HG03103 (cell line): Measurements from ENCODE around the gene BMP2.

ENCODE experiments used
- ATAC-seq: cut with Tn5 transposase; IDR thresholded peaks from one replicate; pipeline ENCODE4 v1.9.1; 2021; ENCODE audit warnings: low read depth; ENCODE audit not compliant: unreplicated experiment

BMP2 gene

DNA sequence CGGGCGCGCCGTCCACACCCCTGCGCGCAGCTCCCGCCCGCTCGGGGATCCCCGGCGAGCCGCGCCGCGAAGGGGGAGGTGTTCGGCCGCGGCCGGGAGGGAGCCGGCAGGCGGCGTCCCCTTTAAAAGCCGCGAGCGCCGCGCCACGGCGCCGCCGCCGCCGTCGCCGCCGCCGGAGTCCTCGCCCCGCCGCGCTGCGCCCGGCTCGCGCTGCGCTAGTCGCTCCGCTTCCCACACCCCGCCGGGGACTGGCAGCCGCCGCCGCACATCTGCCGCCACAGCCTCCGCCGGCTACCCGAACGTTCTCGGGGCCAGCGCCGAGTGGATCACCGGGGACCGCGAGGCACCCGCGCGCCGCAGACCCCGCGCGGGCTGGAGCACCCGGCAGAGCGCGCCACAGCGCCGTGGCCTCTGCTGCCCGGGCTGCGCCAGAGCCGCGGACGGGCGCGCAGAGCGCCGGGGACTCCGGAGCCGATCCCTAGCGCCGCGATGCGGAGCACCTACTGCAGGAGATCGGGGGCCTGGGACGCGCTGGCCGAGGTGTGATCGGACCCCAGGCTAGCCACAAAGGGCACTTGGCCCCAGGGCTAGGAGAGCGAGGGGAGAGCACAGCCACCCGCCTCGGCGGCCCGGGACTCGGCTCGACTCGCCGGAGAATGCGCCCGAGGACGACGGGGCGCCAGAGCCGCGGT is at the start of gene BMP2:
Gene BMP2 (plus strand): TSS at position 151 of the 692 bp plus-strand sequence. CDS start 2,441 bp downstream, outside the sequence.
- peak; percentile 48 for ATAC-seq

DNA sequence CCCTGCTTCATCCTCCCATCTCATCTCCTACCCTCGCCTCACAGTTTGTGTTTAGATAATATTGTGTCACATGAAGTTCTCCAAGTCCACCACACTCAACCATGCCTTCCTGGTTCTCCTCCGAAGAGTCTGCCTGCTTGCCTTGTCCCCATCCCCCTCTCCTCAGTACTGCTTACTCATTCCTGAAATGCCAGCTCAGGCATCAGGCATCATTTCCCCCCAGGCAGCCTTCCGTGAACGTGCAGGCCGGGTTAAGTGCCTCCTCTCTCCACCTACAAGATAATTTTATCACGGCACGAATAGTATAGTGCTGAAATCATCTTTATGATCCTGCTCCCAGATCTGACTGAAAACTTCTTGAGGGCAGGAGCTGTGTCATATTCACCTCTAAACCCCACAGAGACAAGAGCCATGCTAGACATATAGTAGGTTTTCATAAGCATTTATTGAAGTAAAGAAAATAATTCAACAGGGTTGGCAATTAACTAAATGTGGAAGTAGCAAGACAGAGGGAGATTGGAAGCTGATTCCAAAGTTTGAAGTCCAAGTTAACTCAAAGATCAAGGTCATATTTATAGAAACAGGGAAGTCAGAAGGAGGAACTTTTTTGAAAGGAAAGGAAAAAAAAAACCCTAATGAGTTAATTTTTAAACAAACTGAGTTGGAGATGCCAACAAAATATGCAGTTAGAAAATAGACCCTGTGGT is 48.7 kb upstream of the BMP2 start:
- no peak for ATAC-seq

DNA sequence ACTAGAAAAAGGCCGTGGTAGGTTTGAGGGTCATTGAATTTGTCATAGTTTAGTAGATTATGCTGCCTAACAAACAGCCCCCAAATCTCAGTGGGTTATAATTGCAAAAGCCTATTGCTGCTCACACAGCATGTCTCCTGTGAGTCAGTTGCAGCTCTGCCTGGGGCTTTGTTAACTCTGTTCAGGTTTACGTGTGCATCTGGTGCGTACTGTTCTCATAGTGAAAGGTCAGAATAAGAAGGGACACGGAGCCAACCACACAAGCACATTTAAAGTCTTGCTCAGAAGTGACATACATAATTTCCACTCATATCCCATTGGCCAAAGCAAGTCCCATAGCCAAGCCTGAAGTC is 48.1 kb upstream of the BMP2 start:
- no peak for ATAC-seq

DNA sequence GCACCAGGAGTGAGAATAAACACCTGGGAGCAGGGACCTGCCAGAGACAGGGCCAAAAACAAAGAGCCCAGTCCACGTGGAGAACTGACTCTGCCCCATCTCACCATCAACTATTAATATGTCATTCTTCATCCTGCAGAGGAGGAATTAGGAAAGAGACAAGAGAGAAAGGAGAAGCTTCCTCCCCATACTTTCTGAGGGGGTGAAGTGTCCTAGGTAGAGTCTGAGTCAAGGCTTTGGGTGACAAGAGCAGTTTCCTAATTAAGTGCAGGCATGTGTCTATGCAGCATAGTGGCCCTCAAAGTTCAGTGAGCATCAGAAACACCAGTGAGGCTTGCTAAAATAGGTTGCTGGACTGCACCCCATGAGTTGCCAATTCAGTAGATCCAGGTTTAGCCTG is 40.7 kb upstream of the BMP2 start:
- ATAC-seq, result no peak

DNA sequence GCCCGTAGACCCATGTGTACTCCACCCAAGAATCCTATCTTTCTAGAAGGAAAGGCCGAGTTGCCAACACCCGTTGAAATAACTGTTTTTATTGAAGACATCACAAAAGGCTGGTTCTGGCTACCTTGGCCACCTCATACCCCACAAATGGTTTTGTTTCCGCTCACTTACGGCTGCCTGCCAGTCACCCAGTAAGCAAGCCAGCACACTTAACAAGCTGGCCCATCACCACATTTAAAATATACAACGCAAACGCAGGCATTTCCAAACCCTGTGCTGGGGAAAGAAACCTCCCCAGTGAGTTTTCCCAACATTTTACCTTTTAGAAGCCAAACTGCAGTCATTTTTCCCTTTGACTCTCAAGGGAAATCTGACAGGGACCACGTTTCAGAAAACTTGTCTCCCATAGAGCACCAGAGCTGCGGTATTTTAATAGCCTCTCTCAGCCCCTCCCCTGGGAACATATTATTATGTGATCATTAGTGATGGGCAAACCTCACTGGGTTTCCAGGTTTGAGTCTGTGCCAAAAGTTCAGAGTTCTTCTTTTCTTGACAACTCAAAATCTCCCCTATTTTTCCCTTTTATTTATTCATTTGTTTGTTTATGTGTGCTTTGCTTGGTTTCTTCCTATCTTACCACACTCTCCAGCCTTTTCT is 36.7 kb upstream of the BMP2 start:
- ATAC-seq, result no peak

DNA sequence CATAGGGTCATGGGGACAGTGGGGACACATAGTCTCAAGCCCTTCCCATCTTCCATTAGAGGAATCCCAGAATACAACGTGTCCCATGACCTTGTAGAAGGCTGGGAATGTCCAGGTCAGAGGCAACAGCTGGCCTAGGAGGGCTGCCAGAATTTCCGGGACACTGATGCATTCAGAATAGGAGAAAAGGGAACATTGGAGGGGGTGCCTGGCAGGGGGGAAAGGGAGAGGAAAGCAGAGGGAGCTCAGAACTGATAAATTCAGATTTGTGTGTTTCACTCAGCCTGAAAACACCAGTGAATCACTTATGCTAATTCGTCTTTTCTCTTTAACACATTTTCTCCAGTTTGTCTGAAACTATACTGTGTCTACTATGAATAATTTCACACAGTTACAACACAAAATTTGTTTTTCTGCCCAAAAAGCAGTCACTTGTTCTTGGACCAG is 35.5 kb upstream of the BMP2 start:
- ATAC-seq, result no peak

DNA sequence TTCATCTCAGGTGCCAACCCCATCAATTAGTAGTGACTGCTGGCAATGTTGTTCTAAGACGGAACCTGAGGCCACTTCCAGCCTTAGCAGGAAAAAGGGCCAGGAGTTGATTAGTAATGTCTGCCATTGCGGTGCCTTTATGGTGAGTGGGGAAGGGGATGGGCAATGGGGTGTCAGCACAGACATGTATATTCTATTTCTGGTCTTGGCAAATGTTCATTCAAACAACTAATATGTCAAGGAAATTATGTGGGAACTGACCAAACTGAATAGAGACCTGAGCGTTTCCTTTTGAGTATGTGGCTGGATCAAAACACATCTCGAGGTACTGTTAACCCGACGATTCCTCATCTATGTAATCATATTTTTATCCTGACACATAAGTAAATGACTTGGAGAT is 34.6 kb upstream of the BMP2 start:
- ATAC-seq, result no peak

DNA sequence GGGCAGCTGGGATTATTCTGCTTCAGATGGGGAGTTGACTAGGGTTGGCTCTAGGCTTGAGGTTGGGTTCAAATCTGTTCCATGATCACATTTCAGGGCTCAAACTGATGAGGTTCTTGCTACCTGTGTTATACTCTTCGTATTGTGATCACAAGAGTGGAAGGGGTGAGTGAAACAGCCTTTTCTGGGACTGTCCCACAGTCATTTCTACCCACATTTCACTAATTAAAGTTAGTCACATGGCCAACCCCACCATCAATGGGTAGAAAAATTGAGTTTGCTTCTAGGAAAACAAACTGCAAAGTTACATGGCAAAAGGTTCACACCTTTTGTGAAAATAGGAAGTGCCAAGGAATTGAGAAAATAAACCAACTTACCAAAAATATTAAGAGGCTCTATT is 33.5 kb upstream of the BMP2 start:
- no peak for ATAC-seq

DNA sequence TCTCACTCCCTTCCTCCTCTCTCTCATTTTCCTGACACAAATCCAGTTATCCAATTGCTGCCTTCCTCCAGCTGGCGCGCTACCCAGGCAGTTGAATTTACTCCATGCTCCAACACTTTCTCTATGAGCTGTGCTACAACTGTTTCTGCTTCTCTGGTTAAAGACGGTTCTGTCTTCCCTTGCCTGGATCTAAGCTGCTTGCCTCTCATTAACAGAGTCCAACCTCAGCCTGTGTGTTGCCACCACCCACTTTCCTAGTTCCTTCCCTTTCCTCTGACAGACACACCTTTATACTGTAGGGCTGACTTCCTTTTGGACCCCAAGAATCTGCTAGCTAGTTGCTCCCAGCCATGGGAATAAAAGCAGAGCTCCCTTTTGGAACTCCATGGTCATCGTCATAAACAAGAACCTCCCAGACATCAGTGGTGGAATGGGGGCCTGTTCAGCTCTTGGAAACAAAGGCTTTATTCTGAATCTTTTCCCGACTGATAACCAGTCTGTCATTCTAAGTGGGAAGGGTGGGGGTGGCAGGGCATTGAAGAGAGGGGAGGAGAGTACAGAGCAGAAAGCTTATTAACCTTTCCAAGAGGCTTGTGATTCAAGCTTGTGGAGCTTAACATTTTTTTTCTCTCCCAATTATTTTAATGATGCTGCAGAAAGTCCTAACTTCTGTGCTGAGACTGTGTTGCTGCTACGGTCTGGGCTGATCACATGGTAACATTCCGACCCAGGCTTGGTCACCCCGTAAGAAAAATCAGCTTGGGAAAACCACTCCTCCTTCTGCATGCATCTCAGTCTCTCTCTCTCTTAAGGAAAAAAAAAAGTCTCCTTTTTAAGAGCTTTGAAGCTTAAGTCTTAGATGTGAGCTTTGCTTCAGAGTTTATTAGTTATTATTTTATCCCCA is 31.3 kb upstream of the BMP2 start:
- no peak for ATAC-seq

DNA sequence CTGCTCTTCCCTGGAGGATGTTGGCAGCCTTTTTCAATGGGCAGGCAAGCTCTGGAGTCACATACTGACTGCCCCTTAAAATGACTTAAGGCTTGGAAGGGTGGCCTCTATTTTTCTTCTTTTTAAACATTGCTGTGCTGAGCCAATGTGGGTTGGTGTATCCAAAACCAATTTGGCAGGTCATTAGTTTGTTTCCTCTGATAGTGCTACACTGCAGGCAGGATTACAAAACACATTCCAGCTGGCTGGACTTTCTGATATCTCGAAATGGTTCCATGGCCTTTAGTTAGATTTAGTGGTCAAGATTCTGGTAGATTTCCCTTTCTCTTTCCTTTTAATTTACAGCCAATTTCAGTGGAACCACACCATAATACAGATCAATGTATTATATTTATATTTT is 28.1 kb upstream of the BMP2 start:
- ATAC-seq, result no peak

DNA sequence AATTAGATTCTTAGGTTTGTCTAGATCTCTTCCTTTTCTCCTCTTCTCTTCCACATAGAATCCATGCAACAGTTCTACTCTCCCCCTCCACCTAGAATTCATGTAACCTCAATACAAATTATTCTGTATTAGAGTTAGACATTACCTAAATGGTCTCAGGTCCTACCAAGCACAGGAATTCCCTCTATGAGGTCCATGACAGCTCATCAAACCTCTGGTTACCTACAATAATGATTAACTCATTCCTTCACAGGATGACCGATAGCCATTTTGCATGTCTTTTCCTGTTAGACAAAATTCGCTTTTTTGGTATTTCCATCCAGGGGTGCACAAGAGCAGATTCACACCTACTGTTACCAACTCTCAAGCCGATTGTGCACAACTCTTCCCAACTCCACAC is 27.4 kb upstream of the BMP2 start:
- no peak for ATAC-seq

DNA sequence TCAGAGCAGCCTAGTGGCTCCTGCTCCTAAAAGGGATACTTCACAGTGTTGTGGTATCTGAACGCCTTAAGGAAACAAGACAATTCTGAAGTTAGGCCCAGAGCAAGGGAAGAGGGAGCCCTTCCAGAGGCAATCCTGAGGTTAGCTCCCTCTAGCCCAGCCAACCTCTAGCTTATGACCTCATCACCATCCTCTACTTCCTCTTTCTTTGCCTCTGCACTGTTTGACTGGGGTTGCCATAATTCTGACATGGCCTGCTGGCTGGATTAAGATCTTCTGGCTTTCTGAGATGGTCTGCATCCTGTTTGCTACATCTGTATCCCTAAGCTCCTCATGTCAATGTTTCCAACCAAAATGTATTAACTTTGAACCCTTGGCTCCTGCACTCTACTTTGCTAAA is 23.3 kb upstream of the BMP2 start:
- no peak for ATAC-seq

DNA sequence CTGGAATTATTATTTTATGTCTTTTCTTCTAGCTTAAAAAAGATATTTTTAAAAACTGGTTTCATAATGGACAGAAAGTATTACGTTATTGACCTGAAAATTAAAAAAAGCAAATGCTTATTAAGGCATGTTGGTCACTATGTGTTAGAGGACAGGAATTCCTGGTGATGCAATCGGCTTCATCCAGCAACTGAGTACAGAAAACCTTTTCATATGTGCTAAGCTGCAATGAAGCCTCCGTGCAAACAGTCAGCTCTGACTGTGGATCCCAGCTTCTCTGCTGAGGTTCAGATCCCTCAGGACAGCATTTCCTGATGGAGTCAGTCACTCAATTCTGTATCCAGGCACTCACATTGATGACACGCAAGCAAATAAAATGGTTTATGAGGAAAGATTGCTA is 22.7 kb upstream of the BMP2 start:
- no peak for ATAC-seq

DNA sequence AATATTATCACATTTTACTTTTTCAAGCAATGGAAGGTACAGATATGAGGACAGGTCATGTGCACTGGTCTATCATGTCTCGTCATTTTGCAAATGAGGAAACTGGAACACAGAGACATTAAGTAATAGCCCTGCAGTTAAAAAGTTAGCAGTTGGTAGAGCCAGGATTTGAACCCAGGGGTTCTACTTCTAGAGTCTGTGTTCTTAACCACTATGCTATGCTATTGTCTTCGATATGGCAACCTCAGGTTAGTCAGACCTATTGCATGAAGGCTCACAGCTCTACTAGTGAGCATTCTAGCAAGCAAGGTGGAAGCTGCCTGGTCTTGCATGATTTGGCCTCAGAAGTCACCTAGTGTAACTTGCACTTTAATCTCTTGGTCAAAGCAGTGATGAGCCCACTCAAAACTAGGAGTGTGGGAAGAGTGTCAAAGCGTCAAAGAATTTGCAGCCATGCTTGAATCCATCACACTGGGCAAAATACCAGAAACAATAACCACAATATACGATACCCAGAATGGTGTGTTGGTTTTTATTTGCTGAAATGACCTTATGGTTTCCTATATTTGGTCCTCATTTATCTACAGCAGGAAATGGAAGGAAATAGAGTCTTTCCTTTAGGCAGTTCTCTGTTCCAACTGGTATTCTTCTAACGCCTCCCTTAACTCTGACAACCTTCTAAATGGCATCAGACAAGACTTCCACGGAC is 20.4 kb upstream of the BMP2 start:
- no peak for ATAC-seq

DNA sequence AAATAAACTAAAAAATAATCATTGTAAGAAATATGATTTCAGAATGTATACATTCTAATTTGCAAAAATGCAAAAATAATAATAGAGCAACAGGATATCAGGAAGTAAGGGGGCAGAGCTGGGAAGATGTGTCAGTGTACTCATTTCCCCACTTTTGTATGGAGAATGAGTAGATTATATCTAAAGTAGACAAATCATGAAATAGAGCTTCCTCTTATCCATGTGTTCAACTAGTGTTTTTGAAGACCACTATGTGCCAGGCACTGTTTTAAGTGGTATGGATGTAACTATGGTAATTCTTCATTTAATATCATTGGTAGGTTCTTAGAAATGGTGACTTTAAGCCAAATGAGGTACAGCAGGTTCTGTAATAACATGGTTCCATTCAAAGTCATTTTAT is 17.0 kb upstream of the BMP2 start:
- ATAC-seq, result no peak

DNA sequence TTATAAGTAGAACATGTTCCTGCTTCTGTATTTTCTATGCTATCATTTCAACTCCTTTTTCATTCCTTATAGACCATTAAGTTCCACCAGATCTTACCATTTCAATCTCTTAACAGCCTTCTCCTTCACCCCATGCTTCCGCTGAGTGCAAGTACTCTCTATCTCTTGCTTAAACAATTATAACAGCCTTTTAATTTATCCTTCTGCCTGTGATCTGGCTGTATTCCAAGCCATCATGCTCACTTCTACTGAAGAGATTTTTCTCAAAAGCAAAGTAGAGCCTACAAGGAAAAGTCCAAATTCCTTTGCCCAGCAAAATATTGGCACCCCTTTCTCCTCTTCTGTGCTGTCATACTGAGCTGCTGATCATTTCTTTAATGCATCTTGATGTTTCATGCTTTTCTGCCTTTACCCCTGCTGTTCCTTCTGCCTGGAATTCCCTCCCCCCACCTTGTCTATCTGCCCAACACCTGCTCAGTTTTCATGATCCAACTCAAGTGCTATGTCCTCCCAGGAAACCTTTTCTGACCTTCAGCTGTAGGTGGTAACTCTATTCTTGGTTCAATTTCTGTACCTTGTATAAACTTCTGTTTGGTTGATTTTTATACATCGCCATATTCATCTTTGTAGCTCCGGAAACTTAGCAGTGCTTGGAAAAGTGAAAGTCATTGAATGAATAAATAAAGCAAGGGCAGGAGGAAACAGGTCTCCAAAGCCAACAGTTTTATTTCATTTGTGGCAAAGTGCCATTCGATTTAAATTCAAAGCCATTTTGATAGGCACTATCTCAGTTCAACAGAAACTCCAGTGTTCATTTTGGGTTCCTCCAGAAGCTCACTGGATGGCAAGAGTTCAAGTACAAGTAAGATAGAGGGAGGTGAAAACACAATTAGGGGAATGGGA is 10.5 kb upstream of the BMP2 start:
- ATAC-seq, result no peak

DNA sequence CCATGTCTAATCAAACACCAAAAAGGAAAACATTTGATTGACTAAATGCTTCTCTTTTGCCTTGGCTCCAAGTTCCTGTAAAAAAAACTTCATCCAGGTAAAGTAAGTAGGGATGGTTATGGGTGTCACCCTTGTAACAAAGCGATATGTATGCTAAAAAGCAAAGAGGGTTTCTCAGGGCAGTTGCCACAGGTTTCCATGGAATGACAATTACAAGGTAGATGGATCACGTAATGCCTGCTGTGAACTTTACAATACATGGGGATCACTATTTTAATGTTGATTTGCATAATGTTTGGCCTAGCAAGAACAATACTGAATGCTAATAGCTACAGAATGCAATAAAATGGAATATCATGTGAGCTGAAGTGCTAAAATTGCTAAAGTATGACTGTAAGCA is 2.9 kb upstream of the BMP2 start:
- no peak for ATAC-seq

DNA sequence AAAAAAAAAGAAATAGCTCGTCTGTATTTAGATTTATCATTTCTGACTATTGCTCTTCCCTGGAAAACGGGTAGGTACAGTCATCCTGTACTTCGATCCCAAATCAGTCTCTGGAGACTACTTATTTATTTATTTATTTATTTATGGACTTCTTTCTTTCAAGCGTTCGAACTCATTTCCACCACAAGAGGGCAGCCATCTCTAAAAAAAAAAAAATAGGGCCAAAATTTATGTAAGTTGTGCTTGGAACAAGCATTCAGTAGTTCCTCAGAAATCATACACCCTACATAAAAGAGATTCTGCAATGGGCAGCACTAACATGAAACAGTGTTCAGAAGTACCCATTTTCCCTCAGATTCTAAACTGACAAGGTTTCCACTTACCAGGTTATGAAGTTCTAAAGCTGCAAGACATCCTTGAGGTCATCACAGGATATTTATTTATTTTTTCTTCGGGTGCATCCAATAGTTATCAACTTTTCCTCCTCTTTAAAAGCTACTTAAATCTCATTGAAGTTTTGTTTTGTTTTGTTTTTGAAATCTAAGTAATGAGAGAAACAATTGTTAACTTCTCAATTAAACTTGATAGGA is 1.9 kb upstream of the BMP2 start:
- ATAC-seq, result no peak

DNA sequence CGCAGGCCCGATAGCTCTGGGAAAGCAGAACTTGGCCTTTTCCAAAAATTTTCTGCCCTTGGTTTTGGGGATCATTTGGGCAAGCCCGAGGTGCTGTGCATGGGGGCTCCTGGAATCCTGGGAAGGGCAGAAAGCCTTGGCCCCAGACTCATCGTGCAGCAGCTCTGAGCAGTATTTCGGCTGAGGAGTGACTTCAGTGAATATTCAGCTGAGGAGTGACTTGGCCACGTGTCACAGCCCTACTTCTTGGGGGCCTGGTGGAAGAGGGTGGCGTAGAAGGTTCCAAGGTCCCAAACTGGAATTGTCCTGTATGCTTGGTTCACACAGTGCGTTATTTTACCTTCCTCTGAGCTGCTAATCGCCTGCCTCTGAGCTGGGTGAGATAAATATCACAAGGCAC is 1.1 kb upstream of the BMP2 start:
- ATAC-seq, result no peak
